ENCODE results near the gene ITGA1.

Gene ITGA1

DNA sequence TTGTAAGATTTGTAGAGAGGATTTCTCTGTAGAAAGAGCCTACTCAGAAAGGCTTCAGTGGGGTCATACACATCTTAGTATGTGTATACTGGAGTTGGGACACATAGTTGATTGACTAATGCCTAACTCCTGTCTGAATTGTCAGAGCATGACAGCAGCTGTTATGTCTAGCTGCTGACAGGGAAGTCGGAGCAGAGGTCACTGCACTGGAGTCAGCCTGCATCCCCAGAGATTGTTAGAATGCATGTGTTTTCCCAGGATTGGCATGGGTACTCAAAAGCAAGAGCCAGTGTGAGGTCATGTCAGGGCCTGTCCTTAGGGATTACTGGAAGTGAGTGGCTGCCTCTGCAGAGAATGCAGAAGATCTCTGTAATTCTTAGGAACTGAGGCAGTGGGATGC, 82.7 kb downstream of the ITGA1 start:
- Histone ChIP-seq H3K14ac (ENCODE audit: low read length) (no peak overlapping the region), H2BK15ac (ENCODE audit: low read length) (no peak overlapping the region), H4K91ac (ENCODE audit: low read depth, low read length, poor library complexity) (no peak overlapping the region), H3K79me1 (ENCODE audit: low read depth, low read length) (no peaks in the 10 kb centered on the region), H3K4me3 (ENCODE audit: low read length in 2 of 2) (no peak overlapping the region), H2BK12ac (ENCODE audit: low read length) (no peak overlapping the region), H3K27ac (replicated peaks; ENCODE audit: low read length) (peak overlapping the region; percentile 1), H3K4me1 (ENCODE audit: control insufficient read depth in 2 of 2, insufficient read depth in 1 of 2, low read depth in 1 of 2, low read length in 2 of 2) (peaks cover 4 to 17% of the 10 kb centered on the region in 2 donors), H3K27me3 (ENCODE audit: control insufficient read depth in 3 of 3, insufficient read depth in 3 of 3, low read depth in 1 of 3, low read length in 3 of 3) (no peaks in the 10 kb centered on the region), H3K4me2 (ENCODE audit: insufficient read depth, low read length, poor library complexity, severe bottlenecking) (no peak overlapping the region), H3K18ac (ENCODE audit: low read length) (no peak overlapping the region), H3K36me3 (replicated peaks in 1 of 2; ENCODE audit: control insufficient read depth in 2 of 2, insufficient read depth in 2 of 2, low read length in 2 of 2) (no peaks in the 10 kb centered on the region), H3K9me3 (replicated peaks in 1 of 2; ENCODE audit: control insufficient read depth in 2 of 2, insufficient read depth in 1 of 2, low read depth in 1 of 2, low read length in 2 of 2) (no peaks in the 10 kb centered on the region), H3K23ac (ENCODE audit: low read depth, low read length, poor library complexity) (no peak overlapping the region), H3K4ac (ENCODE audit: low read length) (no peak overlapping the region), H2AFZ (ENCODE audit: low read length) (no peak overlapping the region), H4K8ac (ENCODE audit: low read depth, low read length) (no peak overlapping the region), H2BK5ac (ENCODE audit: low read length) (no peak overlapping the region), H3K9ac (ENCODE audit: low read depth, low read length, poor library complexity) (no peak overlapping the region), H2AK5ac (ENCODE audit: low read depth, low read length) (no peak overlapping the region), H2BK120ac (ENCODE audit: low read depth, low read length) (no peak overlapping the region)
- peak; percentile 8 for DNase-seq (ENCODE audit: low spot score)
- no CpG with 5 or more reads among the region's 1 CpG for WGBS, 2 donors (ENCODE audit: extremely low coverage in 2 of 2, insufficient read length in 2 of 2, insufficient replicate concordance in 1 of 2)

DNA sequence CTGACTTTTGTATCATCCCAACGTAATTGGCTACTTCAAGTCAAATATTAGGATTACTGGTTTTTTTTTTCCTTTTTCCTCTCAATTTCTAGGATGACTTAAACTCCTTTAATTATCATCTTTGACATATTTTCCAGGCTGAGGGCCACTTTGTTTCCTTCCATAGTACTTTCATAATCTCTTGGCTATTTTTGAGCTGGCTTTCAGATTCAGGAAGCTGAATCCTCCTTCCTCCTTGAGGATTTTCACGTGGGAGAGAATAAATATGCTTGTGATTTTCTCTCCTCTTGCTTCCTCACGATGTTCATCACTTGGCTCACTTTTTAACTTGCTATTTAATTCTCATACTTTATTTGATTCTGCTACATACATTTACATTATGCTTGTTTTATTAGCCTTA, 88.1 kb downstream of the ITGA1 start:
- no peaks in the 10 kb centered on the region for H3K79me1 ChIP-seq (ENCODE audit: low read depth, low read length)
- H4K8ac ChIP-seq (ENCODE audit: low read depth, low read length), result no peak overlapping the region
- H2BK15ac ChIP-seq (ENCODE audit: low read length), result no peak overlapping the region
- no peak overlapping the region for H2BK12ac ChIP-seq (ENCODE audit: low read length)
- no peak overlapping the region for H3K4me2 ChIP-seq (ENCODE audit: insufficient read depth, low read length, poor library complexity, severe bottlenecking)
- no peak overlapping the region for H3K14ac ChIP-seq (ENCODE audit: low read length)
- no peak overlapping the region for H2AFZ ChIP-seq (ENCODE audit: low read length)
- WGBS, 2 donors (ENCODE audit: extremely low coverage in 2 of 2, insufficient read length in 2 of 2, insufficient replicate concordance in 1 of 2), result no CpG with 5 or more reads among the region's 3 CpGs
- H3K23ac ChIP-seq (ENCODE audit: low read depth, low read length, poor library complexity), result no peak overlapping the region
- H3K27ac ChIP-seq (replicated peaks; ENCODE audit: low read length), result no peak overlapping the region
- H3K9me3 ChIP-seq (replicated peaks in 1 of 2; ENCODE audit: control insufficient read depth in 2 of 2, insufficient read depth in 1 of 2, low read depth in 1 of 2, low read length in 2 of 2), result no peaks in the 10 kb centered on the region
- no peak for DNase-seq (ENCODE audit: low spot score)
- H2BK120ac ChIP-seq (ENCODE audit: low read depth, low read length), result no peak overlapping the region
- H3K9ac ChIP-seq (ENCODE audit: low read depth, low read length, poor library complexity), result no peak overlapping the region
- no peak overlapping the region for H3K18ac ChIP-seq (ENCODE audit: low read length)
- H3K4me1 ChIP-seq (ENCODE audit: control insufficient read depth in 2 of 2, insufficient read depth in 1 of 2, low read depth in 1 of 2, low read length in 2 of 2), result peaks cover 0 to 5% of the 10 kb centered on the region in 2 donors
- no peak overlapping the region for H3K4me3 ChIP-seq (ENCODE audit: low read length in 2 of 2)
- no peak overlapping the region for H2AK5ac ChIP-seq (ENCODE audit: low read depth, low read length)
- no peak overlapping the region for H2BK5ac ChIP-seq (ENCODE audit: low read length)
- H3K27me3 ChIP-seq (ENCODE audit: control insufficient read depth in 3 of 3, insufficient read depth in 3 of 3, low read depth in 1 of 3, low read length in 3 of 3), result peaks cover 0 to 6% (median 0%) of the 10 kb centered on the region in 3 experiments
- no peak overlapping the region for H3K4ac ChIP-seq (ENCODE audit: low read length)
- H3K36me3 ChIP-seq (replicated peaks in 1 of 2; ENCODE audit: control insufficient read depth in 2 of 2, insufficient read depth in 2 of 2, low read length in 2 of 2), result no peaks in the 10 kb centered on the region
- H4K91ac ChIP-seq (ENCODE audit: low read depth, low read length, poor library complexity), result no peak overlapping the region

- H3K9ac ChIP-seq (ENCODE audit: low read depth, low read length, poor library complexity), result no peak overlapping the region
- no peak overlapping the region for H2BK120ac ChIP-seq (ENCODE audit: low read depth, low read length)
- no peak overlapping the region for H3K4me2 ChIP-seq (ENCODE audit: insufficient read depth, low read length, poor library complexity, severe bottlenecking)
- no peak for DNase-seq (ENCODE audit: low spot score)
- H4K8ac ChIP-seq (ENCODE audit: low read depth, low read length), result no peak overlapping the region
- no peak overlapping the region for H2BK12ac ChIP-seq (ENCODE audit: low read length)
- H3K23ac ChIP-seq (ENCODE audit: low read depth, low read length, poor library complexity), result no peak overlapping the region
- H3K14ac ChIP-seq (ENCODE audit: low read length), result no peak overlapping the region
- peaks cover 0 to 2% of the 10 kb centered on the region in 2 donors for H3K4me1 ChIP-seq (ENCODE audit: control insufficient read depth in 2 of 2, insufficient read depth in 1 of 2, low read depth in 1 of 2, low read length in 2 of 2)
- no peak overlapping the region for H3K18ac ChIP-seq (ENCODE audit: low read length)
- no peak overlapping the region for H2BK5ac ChIP-seq (ENCODE audit: low read length)
- H3K27me3 ChIP-seq (ENCODE audit: control insufficient read depth in 3 of 3, insufficient read depth in 3 of 3, low read depth in 1 of 3, low read length in 3 of 3), result peaks cover 0 to 9% (median 0%) of the 10 kb centered on the region in 3 experiments
- H3K27ac ChIP-seq (replicated peaks; ENCODE audit: low read length), result no peak overlapping the region
- H3K4me3 ChIP-seq (ENCODE audit: low read length in 2 of 2), result no peak overlapping the region
- no peak overlapping the region for H3K4ac ChIP-seq (ENCODE audit: low read length)
- no peak overlapping the region for H2BK15ac ChIP-seq (ENCODE audit: low read length)
- H2AFZ ChIP-seq (ENCODE audit: low read length), result no peak overlapping the region
- H3K79me1 ChIP-seq (ENCODE audit: low read depth, low read length), result no peaks in the 10 kb centered on the region
- no peak overlapping the region for H4K91ac ChIP-seq (ENCODE audit: low read depth, low read length, poor library complexity)
- H3K9me3 ChIP-seq (replicated peaks in 1 of 2; ENCODE audit: control insufficient read depth in 2 of 2, insufficient read depth in 1 of 2, low read depth in 1 of 2, low read length in 2 of 2), result no peaks in the 10 kb centered on the region
- WGBS, 2 donors (ENCODE audit: extremely low coverage in 2 of 2, insufficient read length in 2 of 2, insufficient replicate concordance in 1 of 2), result no CpG with 5 or more reads among the region's 4 CpGs
- H3K36me3 ChIP-seq (replicated peaks in 1 of 2; ENCODE audit: control insufficient read depth in 2 of 2, insufficient read depth in 2 of 2, low read length in 2 of 2), result no peaks in the 10 kb centered on the region
- no peak overlapping the region for H2AK5ac ChIP-seq (ENCODE audit: low read depth, low read length)
These were observed 88.7 kb downstream of the ITGA1 start for GRCh38 chr5:52876456-52876855.

GRCh38 chr5:52878656-52879055, 90.9 kb downstream of the ITGA1 start:
- Histone ChIP-seq H3K79me1 (ENCODE audit: low read depth, low read length) (no peaks in the 10 kb centered on the region), H3K9me3 (replicated peaks in 1 of 2; ENCODE audit: control insufficient read depth in 2 of 2, insufficient read depth in 1 of 2, low read depth in 1 of 2, low read length in 2 of 2) (no peaks in the 10 kb centered on the region), H2BK15ac (ENCODE audit: low read length) (no peak overlapping the region), H3K9ac (ENCODE audit: low read depth, low read length, poor library complexity) (no peak overlapping the region), H3K4me2 (ENCODE audit: insufficient read depth, low read length, poor library complexity, severe bottlenecking) (no peak overlapping the region), H2AFZ (ENCODE audit: low read length) (no peak overlapping the region), H3K4me3 (ENCODE audit: low read length in 2 of 2) (no peak overlapping the region), H3K27me3 (ENCODE audit: control insufficient read depth in 3 of 3, insufficient read depth in 3 of 3, low read depth in 1 of 3, low read length in 3 of 3) (peaks cover 0 to 9% (median 0%) of the 10 kb centered on the region in 3 experiments), H3K4me1 (ENCODE audit: control insufficient read depth in 2 of 2, insufficient read depth in 1 of 2, low read depth in 1 of 2, low read length in 2 of 2) (no peaks in the 10 kb centered on the region), H3K18ac (ENCODE audit: low read length) (no peak overlapping the region), H2BK120ac (ENCODE audit: low read depth, low read length) (no peak overlapping the region), H3K36me3 (replicated peaks in 1 of 2; ENCODE audit: control insufficient read depth in 2 of 2, insufficient read depth in 2 of 2, low read length in 2 of 2) (no peaks in the 10 kb centered on the region), H3K27ac (replicated peaks; ENCODE audit: low read length) (no peak overlapping the region), H4K8ac (ENCODE audit: low read depth, low read length) (no peak overlapping the region), H3K14ac (ENCODE audit: low read length) (no peak overlapping the region), H2BK5ac (ENCODE audit: low read length) (no peak overlapping the region), H4K91ac (ENCODE audit: low read depth, low read length, poor library complexity) (no peak overlapping the region), H3K4ac (ENCODE audit: low read length) (no peak overlapping the region), H3K23ac (ENCODE audit: low read depth, low read length, poor library complexity) (no peak overlapping the region), H2AK5ac (ENCODE audit: low read depth, low read length) (no peak overlapping the region), H2BK12ac (ENCODE audit: low read length) (no peak overlapping the region)
- no CpG with 5 or more reads among the region's 3 CpGs for WGBS, 2 donors (ENCODE audit: extremely low coverage in 2 of 2, insufficient read length in 2 of 2, insufficient replicate concordance in 1 of 2)
- no peak for DNase-seq (ENCODE audit: low spot score)
